ENCODE results near the gene ASTE1. TPM values are rescaled to one million over a fixed set of nuclear protein-coding genes. Genes with fewer than 3 reads are reported as not detected.

ASTE1 gene
- total RNA-seq, 5 donors from 2014 or later (not counting 1 experiment from before 2014, with no cell fraction given), result 20.4 to 24.7 (median 22.5) TPM

GRCh38 chr3:131004603-131005002 is 22.0 kb downstream of the ASTE1 start:
- Mint-ChIP-seq H3K9me3 (no peaks in the 10 kb centered on the region), H3K4me3 (no peak overlapping the region), H3K36me3 (peaks cover 41% of the 10 kb centered on the region), H3K4me1 (peaks cover 0 to 9% (median 0%) of the 10 kb centered on the region in 3 donors), H3K27ac (no peak overlapping the region), H3K27me3 (no peaks in the 10 kb centered on the region)
- CTCF ChIA-PET, result no interaction called here
- Histone ChIP-seq H3K4me1 (ENCODE audit: control insufficient read depth in 1 of 2, extremely low read depth in 1 of 2, insufficient read depth in 2 of 2, low read length in 2 of 2) (no peaks in the 10 kb centered on the region), H3K9me3 (no peaks in the 10 kb centered on the region), H3K36me3 (ENCODE audit: control insufficient read depth in 2 of 2, extremely low read depth in 1 of 2, insufficient read depth in 1 of 2, low read length in 1 of 2) (peaks cover 0 to 2% of the 10 kb centered on the region in 2 donors), H3K27me3 (replicated peaks in 1 of 2; ENCODE audit: control insufficient read depth in 2 of 2, extremely low read depth in 1 of 2, insufficient read depth in 2 of 2, low read length in 1 of 2) (no peaks in the 10 kb centered on the region), H3K27ac (ENCODE audit: low read length) (no peak overlapping the region), H3K4me3 (ENCODE audit: control insufficient read depth in 1 of 2, extremely low read depth in 1 of 2, low read length in 1 of 2) (no peak overlapping the region)
- ATAC-seq (replicated peaks in 1 of 4), result no peak
- POLR2A ChIA-PET, result no interaction called here
- 92% methylated on average over 1 of the region's 1 CpG for WGBS (ENCODE audit: insufficient coverage)
- DNase-seq, result no peak

- H3K4me1 ChIP-seq (ENCODE audit: control insufficient read depth in 1 of 2, extremely low read depth in 1 of 2, insufficient read depth in 2 of 2, low read length in 2 of 2), result no peaks in the 10 kb centered on the region
- Mint-ChIP-seq H3K9me3 (no peaks in the 10 kb centered on the region), H3K36me3 (peaks cover 43% of the 10 kb centered on the region), H3K4me1 (peaks cover 0 to 9% (median 0%) of the 10 kb centered on the region in 3 donors), H3K27me3 (no peaks in the 10 kb centered on the region), H3K27ac (peak overlapping the region in 1 of 2 donors; percentile 10), H3K4me3 (no peak overlapping the region)
- H3K9me3 ChIP-seq, result no peaks in the 10 kb centered on the region
- peaks cover 0 to 11% of the 10 kb centered on the region in 2 donors for H3K36me3 ChIP-seq (ENCODE audit: control insufficient read depth in 2 of 2, extremely low read depth in 1 of 2, insufficient read depth in 1 of 2, low read length in 1 of 2)
- H3K27ac ChIP-seq (ENCODE audit: low read length), result no peak overlapping the region
- H3K4me3 ChIP-seq (ENCODE audit: control insufficient read depth in 1 of 2, extremely low read depth in 1 of 2, low read length in 1 of 2), result no peak overlapping the region
- DNase-seq (no peak), ATAC-seq (replicated peaks in 1 of 4) (no peak)
- WGBS (ENCODE audit: insufficient coverage), result no CpG with 5 or more reads among the region's 1 CpG
- CTCF ChIA-PET, result interaction anchor here in 1 of 2 donors (0.6 kb wide), 1 partner anchor 20 kb away, joined by 5 read pairs; no protein-coding TSS in a partner anchor
- no peaks in the 10 kb centered on the region for H3K27me3 ChIP-seq (replicated peaks in 1 of 2; ENCODE audit: control insufficient read depth in 2 of 2, extremely low read depth in 1 of 2, insufficient read depth in 2 of 2, low read length in 1 of 2)
- POLR2A ChIA-PET, result interaction anchor here (0.6 kb wide), 3 partner anchors 32 to 428 kb away, joined by 3 to 6 read pairs (median 4); no protein-coding TSS in a partner anchor
Measured at GRCh38 chr3:131001071-131001470, 25.6 kb downstream of the ASTE1 start.

- Histone ChIP-seq H3K4me3 (ENCODE audit: control insufficient read depth in 1 of 2, extremely low read depth in 1 of 2, low read length in 1 of 2) (no peak overlapping the region), H3K9me3 (no peaks in the 10 kb centered on the region), H3K4me1 (ENCODE audit: control insufficient read depth in 1 of 2, extremely low read depth in 1 of 2, insufficient read depth in 2 of 2, low read length in 2 of 2) (no peaks in the 10 kb centered on the region), H3K27me3 (replicated peaks in 1 of 2; ENCODE audit: control insufficient read depth in 2 of 2, extremely low read depth in 1 of 2, insufficient read depth in 2 of 2, low read length in 1 of 2) (no peaks in the 10 kb centered on the region), H3K27ac (ENCODE audit: low read length) (no peak overlapping the region), H3K36me3 (ENCODE audit: control insufficient read depth in 2 of 2, extremely low read depth in 1 of 2, insufficient read depth in 1 of 2, low read length in 1 of 2) (peaks cover 0 to 24% of the 10 kb centered on the region in 2 donors)
- no CpG with 5 or more reads among the region's 7 CpGs for WGBS (ENCODE audit: insufficient coverage)
- H3K4me3 Mint-ChIP-seq, result no peak overlapping the region
- no peaks in the 10 kb centered on the region for H3K9me3 Mint-ChIP-seq
- POLR2A ChIA-PET, result no interaction called here
- no peaks in the 10 kb centered on the region for H3K27me3 Mint-ChIP-seq
- CTCF ChIA-PET, result no interaction called here
- DNase-seq (no peak), ATAC-seq (replicated peaks in 1 of 4) (no peak)
- H3K27ac Mint-ChIP-seq, result no peak overlapping the region
- H3K4me1 Mint-ChIP-seq, result peaks cover 0 to 2% (median 0%) of the 10 kb centered on the region in 3 donors
- H3K36me3 Mint-ChIP-seq, result peaks cover 33% of the 10 kb centered on the region
Measured at GRCh38 chr3:130997289-130997688, 29.3 kb downstream of the ASTE1 start.

- H3K4me1 ChIP-seq (ENCODE audit: control insufficient read depth in 1 of 2, extremely low read depth in 1 of 2, insufficient read depth in 2 of 2, low read length in 2 of 2), result no peaks in the 10 kb centered on the region
- 100% methylated on average over 1 of the region's 3 CpGs for WGBS (ENCODE audit: insufficient coverage)
- CTCF ChIA-PET, result no interaction called here
- H3K4me3 Mint-ChIP-seq, result no peak overlapping the region
- H3K9me3 Mint-ChIP-seq, result no peaks in the 10 kb centered on the region
- peaks cover 6 to 21% of the 10 kb centered on the region in 2 donors for H3K36me3 ChIP-seq (ENCODE audit: control insufficient read depth in 2 of 2, extremely low read depth in 1 of 2, insufficient read depth in 1 of 2, low read length in 1 of 2)
- no peak overlapping the region for H3K27ac Mint-ChIP-seq
- ATAC-seq (replicated peaks in 1 of 4) (no peak), DNase-seq (no peak)
- H3K4me3 ChIP-seq (ENCODE audit: control insufficient read depth in 1 of 2, extremely low read depth in 1 of 2, low read length in 1 of 2), result no peak overlapping the region
- no peaks in the 10 kb centered on the region for H3K4me1 Mint-ChIP-seq
- POLR2A ChIA-PET, result no interaction called here
- no peaks in the 10 kb centered on the region for H3K27me3 Mint-ChIP-seq
- H3K9me3 ChIP-seq, result no peaks in the 10 kb centered on the region
- no peak overlapping the region for H3K27ac ChIP-seq (ENCODE audit: low read length)
- no peaks in the 10 kb centered on the region for H3K27me3 ChIP-seq (replicated peaks in 1 of 2; ENCODE audit: control insufficient read depth in 2 of 2, extremely low read depth in 1 of 2, insufficient read depth in 2 of 2, low read length in 1 of 2)
- H3K36me3 Mint-ChIP-seq, result peaks cover 35% of the 10 kb centered on the region
Measured at GRCh38 chr3:130992344-130992743, 34.3 kb downstream of the ASTE1 start.

DNA sequence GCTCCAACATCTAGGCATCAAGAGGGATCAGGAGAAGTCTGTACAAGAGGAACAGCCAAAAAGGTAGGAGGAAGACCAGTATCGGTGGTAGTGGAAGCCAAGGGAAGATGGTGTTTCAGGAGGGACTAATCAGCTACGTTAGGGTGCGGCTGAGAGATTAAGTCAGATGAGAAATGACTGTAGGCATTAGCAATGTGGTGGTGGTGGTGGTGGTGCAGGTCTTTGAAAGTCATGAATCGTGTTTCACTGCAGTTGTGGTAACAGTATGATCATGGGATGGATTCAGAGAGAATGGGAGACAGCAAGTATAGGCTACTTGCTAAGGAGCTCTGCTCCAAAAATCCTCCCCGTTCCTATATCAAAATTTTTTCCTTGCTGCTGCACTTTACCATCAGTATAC is 35.5 kb downstream of the ASTE1 start:
- H3K9me3 ChIP-seq, result no peaks in the 10 kb centered on the region
- no peak overlapping the region for H3K4me3 Mint-ChIP-seq
- no peaks in the 10 kb centered on the region for H3K4me1 Mint-ChIP-seq
- ChIA-PET POLR2A (interaction anchor here in 1 of 2 donors (0.5 kb wide), 1 partner anchor 17 kb away, joined by 5 read pairs; no protein-coding TSS in a partner anchor), CTCF (no interaction called here)
- no peak overlapping the region for H3K27ac ChIP-seq (ENCODE audit: low read length)
- no peaks in the 10 kb centered on the region for H3K27me3 ChIP-seq (replicated peaks in 1 of 2; ENCODE audit: control insufficient read depth in 2 of 2, extremely low read depth in 1 of 2, insufficient read depth in 2 of 2, low read length in 1 of 2)
- no peak overlapping the region for H3K4me3 ChIP-seq (ENCODE audit: control insufficient read depth in 1 of 2, extremely low read depth in 1 of 2, low read length in 1 of 2)
- DNase-seq (no peak), ATAC-seq (replicated peaks in 1 of 4) (no peak)
- no peak overlapping the region for H3K27ac Mint-ChIP-seq
- H3K36me3 Mint-ChIP-seq, result peaks cover 31% of the 10 kb centered on the region
- no peaks in the 10 kb centered on the region for H3K4me1 ChIP-seq (ENCODE audit: control insufficient read depth in 1 of 2, extremely low read depth in 1 of 2, insufficient read depth in 2 of 2, low read length in 2 of 2)
- no peaks in the 10 kb centered on the region for H3K9me3 Mint-ChIP-seq
- H3K36me3 ChIP-seq (ENCODE audit: control insufficient read depth in 2 of 2, extremely low read depth in 1 of 2, insufficient read depth in 1 of 2, low read length in 1 of 2), result peaks cover 6 to 18% of the 10 kb centered on the region in 2 donors
- H3K27me3 Mint-ChIP-seq, result no peaks in the 10 kb centered on the region
- 93% methylated on average over 3 of the region's 5 CpGs for WGBS (ENCODE audit: insufficient coverage)

- peaks cover 6 to 14% of the 10 kb centered on the region in 2 donors for H3K36me3 ChIP-seq (ENCODE audit: control insufficient read depth in 2 of 2, extremely low read depth in 1 of 2, insufficient read depth in 1 of 2, low read length in 1 of 2)
- H3K27ac Mint-ChIP-seq, result no peak overlapping the region
- WGBS (ENCODE audit: insufficient coverage), result 90% methylated on average over 5 of the region's 5 CpGs
Measured at GRCh38 chr3:130990282-130990681, 36.3 kb downstream of the ASTE1 start.

DNA sequence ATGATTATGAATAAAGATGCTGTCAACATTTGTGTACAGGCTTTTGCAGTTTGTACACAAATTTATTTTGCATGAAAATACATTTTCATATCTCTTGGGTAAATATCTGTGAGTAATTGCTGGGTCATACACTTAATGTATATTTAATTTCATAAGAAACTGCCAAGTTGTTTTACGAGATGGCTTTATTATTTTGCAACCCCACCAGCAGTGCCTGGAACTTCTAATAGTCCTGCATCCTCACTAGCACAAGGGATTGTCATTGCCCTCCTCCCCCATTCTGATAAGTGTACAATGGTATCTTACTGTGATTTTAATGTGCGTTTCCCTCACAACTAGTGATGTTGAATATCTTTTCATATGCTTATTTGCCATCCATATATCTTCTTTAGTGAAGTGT is 45.2 kb downstream of the ASTE1 start:
- Mint-ChIP-seq H3K9me3 (no peaks in the 10 kb centered on the region), H3K36me3 (peaks cover 55% of the 10 kb centered on the region), H3K4me3 (no peak overlapping the region), H3K27me3 (no peaks in the 10 kb centered on the region), H3K27ac (no peak overlapping the region), H3K4me1 (no peaks in the 10 kb centered on the region)
- no peak for DNase-seq
- Histone ChIP-seq H3K4me1 (ENCODE audit: control insufficient read depth in 1 of 2, extremely low read depth in 1 of 2, insufficient read depth in 2 of 2, low read length in 2 of 2) (no peaks in the 10 kb centered on the region), H3K4me3 (ENCODE audit: control insufficient read depth in 1 of 2, extremely low read depth in 1 of 2, low read length in 1 of 2) (no peak overlapping the region), H3K27ac (ENCODE audit: low read length) (no peak overlapping the region), H3K9me3 (no peaks in the 10 kb centered on the region), H3K36me3 (ENCODE audit: control insufficient read depth in 2 of 2, extremely low read depth in 1 of 2, insufficient read depth in 1 of 2, low read length in 1 of 2) (peaks cover 0 to 29% of the 10 kb centered on the region in 2 donors), H3K27me3 (replicated peaks in 1 of 2; ENCODE audit: control insufficient read depth in 2 of 2, extremely low read depth in 1 of 2, insufficient read depth in 2 of 2, low read length in 1 of 2) (no peaks in the 10 kb centered on the region)
- CTCF ChIA-PET, result no interaction called here
- no CpG with 5 or more reads among the region's 2 CpGs for WGBS (ENCODE audit: insufficient coverage)
- no peak for ATAC-seq (replicated peaks in 1 of 4)
- POLR2A ChIA-PET, result no interaction called here

More at GRCh38 chr3:130990282-130990681, 36.3 kb downstream of the ASTE1 start:
- Histone ChIP-seq H3K9me3 (no peaks in the 10 kb centered on the region), H3K27me3 (replicated peaks in 1 of 2; ENCODE audit: control insufficient read depth in 2 of 2, extremely low read depth in 1 of 2, insufficient read depth in 2 of 2, low read length in 1 of 2) (no peaks in the 10 kb centered on the region), H3K4me1 (ENCODE audit: control insufficient read depth in 1 of 2, extremely low read depth in 1 of 2, insufficient read depth in 2 of 2, low read length in 2 of 2) (no peaks in the 10 kb centered on the region), H3K4me3 (ENCODE audit: control insufficient read depth in 1 of 2, extremely low read depth in 1 of 2, low read length in 1 of 2) (no peak overlapping the region), H3K27ac (ENCODE audit: low read length) (no peak overlapping the region)
- ChIA-PET POLR2A (no interaction called here), CTCF (no interaction called here)
- no peak overlapping the region for H3K4me3 Mint-ChIP-seq
- H3K36me3 Mint-ChIP-seq, result peaks cover 35% of the 10 kb centered on the region
- no peak for ATAC-seq (replicated peaks in 1 of 4)
- H3K9me3 Mint-ChIP-seq, result no peaks in the 10 kb centered on the region
- H3K27me3 Mint-ChIP-seq, result no peaks in the 10 kb centered on the region
- DNase-seq, result no peak
- H3K4me1 Mint-ChIP-seq, result no peaks in the 10 kb centered on the region
